Vagina (tissue), 2 donors: ENCODE measurements around the gene CAST. TPM values are rescaled to one million over a fixed set of nuclear protein-coding genes. Genes with fewer than 3 reads are reported as not detected.
A peak's percentile ranks its signal among the peaks of the same experiment; 100 is the strongest.

Source experiments
- DNase-seq, 2 donors: peaks; one replicate each; pipeline ENCODE4 v3.0.0-alpha.2; 2017; ENCODE audit errors: extremely low spot score in 2 of 2
- H3K27ac ChIP-seq: fragments of 200-600 bp; sonication (generic); one replicate; pipeline ENCODE4 v1.5.1; 2019
- H3K27me3 ChIP-seq: fragments of 200-600 bp; sonication (generic); one replicate; pipeline ENCODE4 v1.5.1; 2019
- H3K36me3 ChIP-seq, 2 donors: fragments of 200-600 bp; sonication (generic); one replicate each; pipeline ENCODE4 v1.5.1; 2017 to 2019
- H3K4me1 ChIP-seq: fragments of 200-600 bp; sonication (generic); one replicate; pipeline ENCODE4 v1.5.1; 2019
- H3K4me3 ChIP-seq, 2 donors: fragments of 200-600 bp; sonication (generic); 1 replicate in 1 of 2; 2 replicates in 1 of 2; pipeline ENCODE4 v1.5.1; 2016 to 2019
- H3K9me3 ChIP-seq: fragments of 200-600 bp; sonication (generic); one replicate; pipeline ENCODE4 v1.5.1; 2019
- POLR2A ChIP-seq, 2 donors: fragments of 450-650 bp; IDR thresholded peaks; one replicate each; pipeline ENCODE4 v1.6.1; 2017; ENCODE audit warnings: antibody characterized with exemption in 2 of 2, mild to moderate bottlenecking in 2 of 2, moderate library complexity in 2 of 2
- POLR2AphosphoS5 ChIP-seq, 2 donors: sonication (generic); formaldehyde crosslinking; IDR thresholded peaks; one replicate each; pipeline ENCODE4 v1.9.0; 2017; ENCODE audit warnings: antibody characterized with exemption in 2 of 2, mild to moderate bottlenecking in 2 of 2, low read depth in 1 of 2; ENCODE audit not compliant: insufficient read depth in 1 of 2
- intact Hi-C: fragments of 100-400 bp; cut with DNase I; formaldehyde crosslinking; loops from one replicate; pipeline ENCODE4 v1.15.1; 2023
- total RNA-seq: library from RNA; depleted of rRNA; stranded (reverse); fragments of >200 nt; gene quantifications from one replicate; pipeline ENCODE4 v1.2.3, GENCODE V29; 2016
- TF ChIP-seq, protein P1 (sequence below), 3 experiments: fragments of 450-650 bp in 2 of 3; fragments of 200-600 bp in 1 of 3; sonication (generic) in 1 of 3; IDR thresholded peaks; one replicate each; pipeline ENCODE4 v1.5.1; 2017 to 2019; ENCODE audit warnings: antibody characterized with exemption in 3 of 3, mild to moderate bottlenecking in 2 of 3, moderate library complexity in 2 of 3

CAST gene
- total RNA-seq, 1 donor from 2014 or later = 309 TPM

DNA sequence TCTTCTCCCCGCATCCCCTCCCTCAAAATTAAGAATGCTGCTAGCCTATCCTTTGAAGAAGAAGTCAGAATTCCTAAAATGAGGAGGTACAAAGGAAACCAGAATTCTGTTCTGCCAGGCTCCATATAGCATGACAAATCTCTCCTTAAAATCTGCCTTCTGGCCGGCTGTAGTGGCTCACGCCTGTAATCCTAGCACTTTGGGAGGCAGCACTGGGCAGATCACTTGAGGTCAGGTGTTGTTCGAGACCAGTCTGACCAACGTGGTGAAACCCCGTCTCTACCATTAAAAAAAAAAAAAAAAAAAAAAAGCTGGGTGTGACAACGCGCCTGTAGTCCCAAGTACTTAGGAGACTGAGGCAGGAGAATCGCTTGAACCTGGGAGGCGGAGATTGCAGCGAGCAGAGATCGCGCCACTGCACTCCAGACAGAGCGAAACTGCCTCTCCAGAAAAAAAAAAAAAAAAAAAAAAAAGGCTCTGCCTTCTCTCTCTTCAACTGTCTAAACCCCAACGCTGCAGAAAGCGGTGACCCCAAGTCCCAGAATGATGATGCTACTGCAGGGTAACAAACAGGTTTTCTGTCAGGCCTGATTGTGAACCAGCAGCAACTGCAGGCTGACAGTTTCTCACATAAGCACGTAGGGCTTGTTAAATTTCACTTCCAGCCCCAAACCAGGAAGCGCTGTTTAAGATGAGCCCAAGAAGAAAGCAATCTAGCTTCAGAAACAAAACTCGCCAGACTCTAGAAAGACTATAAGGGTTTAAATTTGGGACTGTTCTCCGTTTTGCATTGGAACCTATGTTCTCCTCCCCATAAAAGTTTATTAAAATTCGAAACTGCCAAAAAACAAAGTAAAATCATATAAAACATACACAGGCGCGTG, 963 bp upstream of the CAST start:
- H3K36me3 ChIP-seq = no peaks in the 10 kb centered on the region
- H3K4me3 ChIP-seq = peak overlapping the region; percentile 85 to 88
- no peaks in the 10 kb centered on the region for H3K27me3 ChIP-seq
- peaks cover 43% of the 10 kb centered on the region for H3K4me1 ChIP-seq
- no peaks in the 10 kb centered on the region for H3K9me3 ChIP-seq
- no peak for DNase-seq
- H3K27ac ChIP-seq = peak overlapping the region; percentile 98
- intact Hi-C loops = loop anchor here (10.0 kb wide), 1 partner anchor 54 kb away; no protein-coding TSS in a partner anchor
- no peak for TF ChIP-seq POLR2AphosphoS5 (IDR thresholded peaks at IDR 0.05; ENCODE audit: insufficient read depth in 1 of 2, low read depth in 1 of 2)
- TF ChIP-seq, protein P1, sequence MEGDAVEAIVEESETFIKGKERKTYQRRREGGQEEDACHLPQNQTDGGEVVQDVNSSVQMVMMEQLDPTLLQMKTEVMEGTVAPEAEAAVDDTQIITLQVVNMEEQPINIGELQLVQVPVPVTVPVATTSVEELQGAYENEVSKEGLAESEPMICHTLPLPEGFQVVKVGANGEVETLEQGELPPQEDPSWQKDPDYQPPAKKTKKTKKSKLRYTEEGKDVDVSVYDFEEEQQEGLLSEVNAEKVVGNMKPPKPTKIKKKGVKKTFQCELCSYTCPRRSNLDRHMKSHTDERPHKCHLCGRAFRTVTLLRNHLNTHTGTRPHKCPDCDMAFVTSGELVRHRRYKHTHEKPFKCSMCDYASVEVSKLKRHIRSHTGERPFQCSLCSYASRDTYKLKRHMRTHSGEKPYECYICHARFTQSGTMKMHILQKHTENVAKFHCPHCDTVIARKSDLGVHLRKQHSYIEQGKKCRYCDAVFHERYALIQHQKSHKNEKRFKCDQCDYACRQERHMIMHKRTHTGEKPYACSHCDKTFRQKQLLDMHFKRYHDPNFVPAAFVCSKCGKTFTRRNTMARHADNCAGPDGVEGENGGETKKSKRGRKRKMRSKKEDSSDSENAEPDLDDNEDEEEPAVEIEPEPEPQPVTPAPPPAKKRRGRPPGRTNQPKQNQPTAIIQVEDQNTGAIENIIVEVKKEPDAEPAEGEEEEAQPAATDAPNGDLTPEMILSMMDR (IDR thresholded peaks at IDR 0.05) = no peak
- no peak for TF ChIP-seq POLR2A (IDR thresholded peaks at IDR 0.05)

DNA sequence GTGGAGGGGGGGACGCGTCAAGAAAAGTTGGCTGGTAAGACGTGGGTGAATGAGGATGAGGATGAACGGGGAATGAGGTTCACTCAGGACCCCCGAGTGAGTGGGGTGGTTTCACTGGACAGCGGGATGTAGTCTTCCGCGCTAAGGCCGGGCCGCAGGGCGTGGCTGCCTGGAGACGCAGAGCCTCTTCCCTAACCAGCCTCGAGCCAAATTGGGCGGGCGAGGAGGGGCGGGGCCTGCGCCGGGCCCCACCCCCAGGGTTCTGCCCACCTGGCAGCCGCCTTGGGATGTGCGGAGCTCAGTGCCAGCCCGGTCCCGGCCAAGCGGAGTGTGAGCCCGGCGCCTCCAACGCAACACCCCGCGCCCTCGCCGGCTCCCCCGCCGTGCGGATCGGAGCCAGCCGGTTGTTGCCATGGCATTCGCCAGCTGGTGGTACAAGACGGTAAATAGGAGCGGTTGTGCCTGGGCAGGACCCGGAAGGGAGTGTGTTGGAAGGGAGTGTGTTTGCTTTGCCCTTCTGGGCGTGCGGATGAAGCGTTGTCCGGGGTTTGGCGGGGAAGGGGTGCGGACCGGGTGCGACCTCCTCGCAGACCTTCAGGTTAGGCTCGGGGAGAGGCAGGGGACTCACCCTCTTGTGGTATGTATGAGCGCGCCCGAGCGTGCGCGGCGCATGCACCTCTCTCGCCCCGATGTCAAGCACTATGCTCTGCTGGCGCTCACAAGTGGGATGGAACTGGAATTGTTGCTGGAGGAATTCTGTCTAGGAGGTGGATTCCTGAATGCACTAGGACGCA, 746 bp downstream of the CAST start:
- Histone ChIP-seq H3K4me3 (peak overlapping the region; percentile 85 to 88), H3K9me3 (no peaks in the 10 kb centered on the region), H3K4me1 (peaks cover 45% of the 10 kb centered on the region), H3K36me3 (no peaks in the 10 kb centered on the region), H3K27ac (peak overlapping the region; percentile 98), H3K27me3 (no peaks in the 10 kb centered on the region)
- TF ChIP-seq POLR2AphosphoS5 (IDR thresholded peaks at IDR 0.05; ENCODE audit: insufficient read depth in 1 of 2, low read depth in 1 of 2) = peak in 1 of 2 donors; percentile 91
- peak in 1 of 2 donors; percentile 87 for TF ChIP-seq POLR2A (IDR thresholded peaks at IDR 0.05)
- TF ChIP-seq, protein P1 (IDR thresholded peaks at IDR 0.05) = peak in 1 of 3 experiments; percentile 11
- intact Hi-C loops = loop anchor here (10.0 kb wide), 1 partner anchor 52 kb away; no protein-coding TSS in a partner anchor
- peak in 1 of 2 donors; percentile 95 for DNase-seq

DNA sequence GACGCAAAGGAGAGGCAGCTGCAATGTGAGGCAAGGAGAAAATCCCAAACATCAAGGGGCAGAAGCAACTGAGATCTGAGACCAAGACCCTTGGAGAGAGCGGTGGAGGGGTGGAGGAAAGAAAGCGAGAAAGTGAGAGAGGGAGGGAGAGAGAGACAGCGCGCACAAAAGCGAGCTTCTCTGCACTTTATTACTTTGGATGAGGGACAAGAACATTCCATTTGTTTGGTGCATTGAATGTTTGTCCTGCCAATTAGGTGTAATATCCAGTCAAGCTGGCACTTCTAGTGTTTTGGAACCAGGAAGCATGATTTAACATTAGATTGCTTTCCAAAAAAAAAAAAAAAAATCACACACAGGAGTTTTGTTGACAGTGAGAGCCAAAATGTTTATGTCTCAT, 1.4 kb downstream of the CAST start:
- Histone ChIP-seq H3K36me3 (no peaks in the 10 kb centered on the region), H3K27me3 (no peaks in the 10 kb centered on the region), H3K4me3 (peak overlapping the region; percentile 85 to 88), H3K4me1 (peaks cover 51% of the 10 kb centered on the region), H3K27ac (peak overlapping the region; percentile 98), H3K9me3 (no peaks in the 10 kb centered on the region)
- intact Hi-C loops = loop anchor here (10.0 kb wide), 1 partner anchor 51 kb away; no protein-coding TSS in a partner anchor
- TF ChIP-seq POLR2A (IDR thresholded peaks at IDR 0.05) = no peak
- TF ChIP-seq, protein P1 (IDR thresholded peaks at IDR 0.05) = no peak
- no peak for TF ChIP-seq POLR2AphosphoS5 (IDR thresholded peaks at IDR 0.05; ENCODE audit: insufficient read depth in 1 of 2, low read depth in 1 of 2)
- DNase-seq = no peak

DNA sequence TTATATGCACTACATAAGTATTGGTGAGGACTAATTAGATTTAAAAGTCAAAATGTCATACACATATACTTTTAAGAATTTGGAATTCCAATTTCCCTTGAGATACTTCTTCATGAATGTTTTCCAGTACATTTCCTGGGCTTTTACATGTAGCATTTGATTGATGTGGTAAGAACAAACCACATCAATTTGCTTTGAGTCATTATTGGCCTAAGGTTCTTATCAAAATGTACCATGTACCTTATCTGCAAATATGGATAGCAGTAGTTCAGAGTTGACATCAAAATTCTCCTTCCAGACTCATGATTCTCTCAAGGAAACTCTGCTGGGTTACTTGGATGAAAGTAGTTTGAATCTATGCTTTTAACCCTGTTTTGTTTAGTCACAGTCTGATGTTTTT, 2.5 kb downstream of the CAST start:
- Histone ChIP-seq H3K27ac (no peak overlapping the region), H3K27me3 (no peaks in the 10 kb centered on the region), H3K9me3 (no peaks in the 10 kb centered on the region), H3K4me1 (peaks cover 62% of the 10 kb centered on the region), H3K4me3 (no peak overlapping the region), H3K36me3 (no peaks in the 10 kb centered on the region)
- DNase-seq = no peak
- intact Hi-C loops = loop anchor here (10.0 kb wide), 1 partner anchor 50 kb away; no protein-coding TSS in a partner anchor
- TF ChIP-seq POLR2AphosphoS5 (IDR thresholded peaks at IDR 0.05; ENCODE audit: insufficient read depth in 1 of 2, low read depth in 1 of 2) (no peak), POLR2A (IDR thresholded peaks at IDR 0.05) (no peak)
- TF ChIP-seq, protein P1 (IDR thresholded peaks at IDR 0.05) = no peak
